HL-60 (cell line): Measurements from ENCODE around the gene NFATC4.

Experiments
- GABPA ChIP-seq: IDR thresholded peaks from 2 replicates; pipeline ENCODE4 v1.6.1; 2012; ENCODE audit warnings: low read depth
- POLR2AphosphoS5 ChIP-seq: IDR thresholded peaks from 2 replicates; pipeline ENCODE4 v1.6.1; 2012; ENCODE audit warnings: low read depth
- SPI1 ChIP-seq: IDR thresholded peaks from 2 replicates; pipeline ENCODE4 v1.6.1; 2012; ENCODE audit warnings: low read depth, mild to moderate bottlenecking, borderline replicate concordance
- TF ChIP-seq, protein P1 (sequence below): IDR thresholded peaks from one replicate; pipeline ENCODE4 v1.5.1; 2011; ENCODE audit warnings: low read length, control low read depth, inconsistent platforms; ENCODE audit not compliant: insufficient read depth
- TF ChIP-seq, protein P2 (sequence below): IDR thresholded peaks from 2 replicates; pipeline ENCODE4 v1.6.1; 2012; ENCODE audit warnings: low read depth; ENCODE audit not compliant: insufficient replicate concordance

DNA sequence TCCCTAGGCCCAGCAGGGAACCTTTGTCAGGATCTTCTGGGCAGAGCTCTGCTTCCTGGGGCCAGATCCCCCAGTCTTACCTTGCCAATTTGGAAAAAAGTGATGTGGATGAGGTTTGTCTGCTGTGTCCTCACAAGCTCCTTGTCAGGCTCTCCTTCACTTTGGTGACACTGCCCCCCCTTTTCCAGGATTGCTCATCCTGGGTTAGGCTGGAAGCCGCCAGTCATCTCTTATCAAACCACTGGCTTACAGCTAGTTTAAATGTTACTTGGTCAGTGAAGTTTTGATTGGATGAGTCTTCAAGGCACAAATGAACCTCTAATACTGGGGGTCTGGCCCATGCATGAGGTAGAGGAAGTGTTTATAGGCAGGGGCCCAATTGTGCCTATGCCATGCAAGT is 46.1 kb downstream of the NFATC4 start:
- TF ChIP-seq, protein P1, sequence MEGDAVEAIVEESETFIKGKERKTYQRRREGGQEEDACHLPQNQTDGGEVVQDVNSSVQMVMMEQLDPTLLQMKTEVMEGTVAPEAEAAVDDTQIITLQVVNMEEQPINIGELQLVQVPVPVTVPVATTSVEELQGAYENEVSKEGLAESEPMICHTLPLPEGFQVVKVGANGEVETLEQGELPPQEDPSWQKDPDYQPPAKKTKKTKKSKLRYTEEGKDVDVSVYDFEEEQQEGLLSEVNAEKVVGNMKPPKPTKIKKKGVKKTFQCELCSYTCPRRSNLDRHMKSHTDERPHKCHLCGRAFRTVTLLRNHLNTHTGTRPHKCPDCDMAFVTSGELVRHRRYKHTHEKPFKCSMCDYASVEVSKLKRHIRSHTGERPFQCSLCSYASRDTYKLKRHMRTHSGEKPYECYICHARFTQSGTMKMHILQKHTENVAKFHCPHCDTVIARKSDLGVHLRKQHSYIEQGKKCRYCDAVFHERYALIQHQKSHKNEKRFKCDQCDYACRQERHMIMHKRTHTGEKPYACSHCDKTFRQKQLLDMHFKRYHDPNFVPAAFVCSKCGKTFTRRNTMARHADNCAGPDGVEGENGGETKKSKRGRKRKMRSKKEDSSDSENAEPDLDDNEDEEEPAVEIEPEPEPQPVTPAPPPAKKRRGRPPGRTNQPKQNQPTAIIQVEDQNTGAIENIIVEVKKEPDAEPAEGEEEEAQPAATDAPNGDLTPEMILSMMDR, result no peak
- TF ChIP-seq POLR2AphosphoS5, result no peak
- no peak for TF ChIP-seq SPI1
- TF ChIP-seq, protein P2, sequence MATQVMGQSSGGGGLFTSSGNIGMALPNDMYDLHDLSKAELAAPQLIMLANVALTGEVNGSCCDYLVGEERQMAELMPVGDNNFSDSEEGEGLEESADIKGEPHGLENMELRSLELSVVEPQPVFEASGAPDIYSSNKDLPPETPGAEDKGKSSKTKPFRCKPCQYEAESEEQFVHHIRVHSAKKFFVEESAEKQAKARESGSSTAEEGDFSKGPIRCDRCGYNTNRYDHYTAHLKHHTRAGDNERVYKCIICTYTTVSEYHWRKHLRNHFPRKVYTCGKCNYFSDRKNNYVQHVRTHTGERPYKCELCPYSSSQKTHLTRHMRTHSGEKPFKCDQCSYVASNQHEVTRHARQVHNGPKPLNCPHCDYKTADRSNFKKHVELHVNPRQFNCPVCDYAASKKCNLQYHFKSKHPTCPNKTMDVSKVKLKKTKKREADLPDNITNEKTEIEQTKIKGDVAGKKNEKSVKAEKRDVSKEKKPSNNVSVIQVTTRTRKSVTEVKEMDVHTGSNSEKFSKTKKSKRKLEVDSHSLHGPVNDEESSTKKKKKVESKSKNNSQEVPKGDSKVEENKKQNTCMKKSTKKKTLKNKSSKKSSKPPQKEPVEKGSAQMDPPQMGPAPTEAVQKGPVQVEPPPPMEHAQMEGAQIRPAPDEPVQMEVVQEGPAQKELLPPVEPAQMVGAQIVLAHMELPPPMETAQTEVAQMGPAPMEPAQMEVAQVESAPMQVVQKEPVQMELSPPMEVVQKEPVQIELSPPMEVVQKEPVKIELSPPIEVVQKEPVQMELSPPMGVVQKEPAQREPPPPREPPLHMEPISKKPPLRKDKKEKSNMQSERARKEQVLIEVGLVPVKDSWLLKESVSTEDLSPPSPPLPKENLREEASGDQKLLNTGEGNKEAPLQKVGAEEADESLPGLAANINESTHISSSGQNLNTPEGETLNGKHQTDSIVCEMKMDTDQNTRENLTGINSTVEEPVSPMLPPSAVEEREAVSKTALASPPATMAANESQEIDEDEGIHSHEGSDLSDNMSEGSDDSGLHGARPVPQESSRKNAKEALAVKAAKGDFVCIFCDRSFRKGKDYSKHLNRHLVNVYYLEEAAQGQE, result no peak
- TF ChIP-seq GABPA, result no peak
